ENCODE measurements around the gene RAB11FIP5. TPM values are rescaled to one million over a fixed set of nuclear protein-coding genes. Genes with fewer than 3 reads are reported as not detected.

Gene RAB11FIP5
- total and polyA plus RNA-seq, 9 of the 15 experiments (the other 6 are each of a cell fraction or from before 2014, with no cell fraction given): 1.7 to 14.4 (median 6.4) TPM

DNA sequence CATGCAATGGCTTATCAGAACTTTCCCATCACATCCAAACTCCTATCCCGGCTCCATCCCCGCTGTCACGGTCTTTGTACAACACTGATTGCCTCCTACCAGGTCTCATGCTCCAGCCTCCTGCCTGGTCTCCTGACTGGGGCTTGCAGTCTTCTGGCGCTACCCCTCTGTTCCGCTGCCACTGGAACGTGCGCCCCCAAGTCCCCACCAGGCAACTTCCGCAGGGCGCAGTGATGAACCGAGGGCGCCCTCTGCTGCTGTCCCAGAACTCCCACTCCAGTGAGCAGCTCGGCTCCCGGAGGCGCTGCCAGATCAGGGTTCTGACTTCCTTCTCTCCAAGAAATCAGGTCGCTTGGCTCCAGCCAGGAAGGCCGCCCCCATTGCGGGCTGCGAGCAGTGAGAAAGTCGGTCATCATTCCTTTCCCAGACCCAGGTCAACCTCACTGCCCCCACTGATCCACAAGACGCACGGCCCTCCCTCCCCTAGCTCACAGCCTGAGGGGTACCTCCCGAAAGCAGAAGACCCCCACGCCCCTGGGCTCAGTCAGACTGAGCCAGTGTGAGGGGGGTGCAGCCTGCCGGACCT lies 43.9 kb upstream of the RAB11FIP5 start (continued):
- TF ChIP-seq, protein P1, sequence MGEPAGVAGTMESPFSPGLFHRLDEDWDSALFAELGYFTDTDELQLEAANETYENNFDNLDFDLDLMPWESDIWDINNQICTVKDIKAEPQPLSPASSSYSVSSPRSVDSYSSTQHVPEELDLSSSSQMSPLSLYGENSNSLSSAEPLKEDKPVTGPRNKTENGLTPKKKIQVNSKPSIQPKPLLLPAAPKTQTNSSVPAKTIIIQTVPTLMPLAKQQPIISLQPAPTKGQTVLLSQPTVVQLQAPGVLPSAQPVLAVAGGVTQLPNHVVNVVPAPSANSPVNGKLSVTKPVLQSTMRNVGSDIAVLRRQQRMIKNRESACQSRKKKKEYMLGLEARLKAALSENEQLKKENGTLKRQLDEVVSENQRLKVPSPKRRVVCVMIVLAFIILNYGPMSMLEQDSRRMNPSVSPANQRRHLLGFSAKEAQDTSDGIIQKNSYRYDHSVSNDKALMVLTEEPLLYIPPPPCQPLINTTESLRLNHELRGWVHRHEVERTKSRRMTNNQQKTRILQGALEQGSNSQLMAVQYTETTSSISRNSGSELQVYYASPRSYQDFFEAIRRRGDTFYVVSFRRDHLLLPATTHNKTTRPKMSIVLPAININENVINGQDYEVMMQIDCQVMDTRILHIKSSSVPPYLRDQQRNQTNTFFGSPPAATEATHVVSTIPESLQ (CRISPR knock-in tag; IDR thresholded peaks at IDR 0.05): no peak
- no peak for TF ChIP-seq NEUROD1 (IDR thresholded peaks at IDR 0.05; ENCODE audit: borderline replicate concordance, low read depth, low read length, partially characterized antibody)
- TF ChIP-seq MYNN (IDR thresholded peaks at IDR 0.05): 0 out of 2 replicates have a peak, but pooled peaks have one; percentile 25
- no peak for TF ChIP-seq MYNN (CRISPR knock-in tag; IDR thresholded peaks at IDR 0.05)
- TF ChIP-seq ZNF263 (CRISPR knock-in tag; IDR thresholded peaks at IDR 0.05; ENCODE audit: borderline replicate concordance): no peak
- TF ChIP-seq BRF1 (IDR thresholded peaks at IDR 0.05; ENCODE audit: borderline replicate concordance, extremely low read depth, insufficient read length): no peak
- no peak for TF ChIP-seq SOX6 (IDR thresholded peaks at IDR 0.05)
- no peak for TF ChIP-seq ZNF584 (CRISPR knock-in tag; IDR thresholded peaks at IDR 0.05; ENCODE audit: low read depth)
- TF ChIP-seq SMARCE1 (IDR thresholded peaks at IDR 0.05): no peak
- no peak for TF ChIP-seq HBP1 (CRISPR knock-in tag; IDR thresholded peaks at IDR 0.05)
- TF ChIP-seq CEBPG (CRISPR knock-in tag; IDR thresholded peaks at IDR 0.05): no peak
- no peak for TF ChIP-seq CEBPG (tag; conservative IDR thresholded peaks at IDR 0.05 in 1 of 2, IDR thresholded peaks at IDR 0.05 in 1 of 2)
- no peak for TF ChIP-seq EP300 (IDR thresholded peaks at IDR 0.05; ENCODE audit: low read length)
- TF ChIP-seq CSDE1 (IDR thresholded peaks at IDR 0.05): no peak
